GM19035 (cell line): Measurements from ENCODE around the gene PAQR8.

Source experiments
- ATAC-seq: cut with Tn5 transposase; IDR thresholded peaks from one replicate; pipeline ENCODE4 v1.9.1; 2021; ENCODE audit not compliant: unreplicated experiment

The PAQR8 gene

GRCh38 chr6:52361945-52362442 lies at the start of gene PAQR8:
Gene PAQR8 (plus strand): TSS chr6:52362151. CDS start chr6:52403214, 41,063 bp downstream.
- peak; percentile 92 for ATAC-seq

- no peak for ATAC-seq
Observed at GRCh38 chr6:52312461-52312860, 49.5 kb upstream of the PAQR8 start.

GRCh38 chr6:52314752-52315151 lies 47.2 kb upstream of the PAQR8 start:
- no peak for ATAC-seq

- no peak for ATAC-seq
Observed at GRCh38 chr6:52317211-52317610, 44.7 kb upstream of the PAQR8 start.

- peak; percentile 99 for ATAC-seq
Observed at GRCh38 chr6:52317841-52318581, 43.9 kb upstream of the PAQR8 start.

- no peak for ATAC-seq
Observed at GRCh38 chr6:52324189-52324588, 37.8 kb upstream of the PAQR8 start.

- ATAC-seq = no peak
Observed at GRCh38 chr6:52325695-52326471, 36.1 kb upstream of the PAQR8 start.

- no peak for ATAC-seq
Observed at GRCh38 chr6:52326540-52327364, 35.2 kb upstream of the PAQR8 start.

GRCh38 chr6:52328303-52328662 lies 33.7 kb upstream of the PAQR8 start:
- ATAC-seq = no peak

- ATAC-seq = no peak
Observed at GRCh38 chr6:52328729-52329128, 33.2 kb upstream of the PAQR8 start.

GRCh38 chr6:52330470-52330869 lies 31.5 kb upstream of the PAQR8 start:
- no peak for ATAC-seq

- ATAC-seq = no peak
Observed at GRCh38 chr6:52331793-52332457, 30.0 kb upstream of the PAQR8 start.

- peak; percentile 49 for ATAC-seq
Observed at GRCh38 chr6:52333840-52334200, 28.1 kb upstream of the PAQR8 start.

GRCh38 chr6:52335576-52335975 lies 26.4 kb upstream of the PAQR8 start:
- no peak for ATAC-seq

GRCh38 chr6:52336919-52337561 lies 24.9 kb upstream of the PAQR8 start:
- no peak for ATAC-seq

- peak; percentile 55 for ATAC-seq
Observed at GRCh38 chr6:52337633-52338290, 24.2 kb upstream of the PAQR8 start.

GRCh38 chr6:52340603-52340880 lies 21.4 kb upstream of the PAQR8 start:
- no peak for ATAC-seq

- no peak for ATAC-seq
Observed at GRCh38 chr6:52341561-52342260, 20.2 kb upstream of the PAQR8 start.

GRCh38 chr6:52345311-52345710 lies 16.6 kb upstream of the PAQR8 start:
- no peak for ATAC-seq

GRCh38 chr6:52346503-52346902 lies 15.4 kb upstream of the PAQR8 start:
- ATAC-seq = no peak
